GM13976 (cell line): ENCODE data around the gene NFIA.

Source experiments
- DNase-seq: peaks from one replicate; pipeline ENCODE4 v3.0.0; 2012; ENCODE audit warnings: low spot score
- CTCF ChIP-seq: IDR thresholded peaks from 2 replicates; pipeline ENCODE4 v1.5.1; 2012; ENCODE audit warnings: borderline replicate concordance, mild to moderate bottlenecking; ENCODE audit not compliant: insufficient read depth; ENCODE audit errors: extremely low read depth, missing control alignments, control extremely low read depth
- in situ Hi-C: fragments of 300-500 bp; cut with MboI; formaldehyde crosslinking; loops from one replicate; pipeline ENCODE4 v1.12.0; 2022; ENCODE audit warnings: low sequenced_read_pairs, mixed read lengths, inconsistent platforms; ENCODE audit not compliant: unreplicated experiment

NFIA gene

GRCh38 chr1:61237659-61238358 is 155.4 kb downstream of the NFIA start:
- in situ Hi-C loops = no loop called here
- DNase-seq = no peak

GRCh38 chr1:61238359-61238665 is 156.0 kb downstream of the NFIA start:
- DNase-seq = no peak
- in situ Hi-C loops = no loop called here
- no peak for TF ChIP-seq CTCF

More at GRCh38 chr1:61237659-61238358, 155.4 kb downstream of the NFIA start:
- TF ChIP-seq CTCF = no peak

GRCh38 chr1:61240878-61241277 is 158.5 kb downstream of the NFIA start:
- DNase-seq = no peak
- no peak for TF ChIP-seq CTCF
- in situ Hi-C loops = no loop called here

- TF ChIP-seq CTCF = no peak
- DNase-seq = no peak
- in situ Hi-C loops = no loop called here
These were observed 159.1 kb downstream of the NFIA start for GRCh38 chr1:61241411-61241838.

GRCh38 chr1:61241973-61242381 is 159.6 kb downstream of the NFIA start:
- in situ Hi-C loops = no loop called here
- TF ChIP-seq CTCF = no peak
- DNase-seq = no peak

GRCh38 chr1:61244114-61244513 is 161.8 kb downstream of the NFIA start:
- TF ChIP-seq CTCF = no peak
- no peak for DNase-seq
- in situ Hi-C loops = no loop called here
